HFF-Myc (cell line): ENCODE results near the gene IPO8.
"Not testable (repeated sequence)": the region's sequence is repeated elsewhere in the genome, so short reads cannot be mapped to it uniquely, and the experiment has no call there.

ENCODE experiments used
- DNase-seq: peaks from one replicate; pipeline ENCODE4 v3.0.0-alpha.2; 2011; ENCODE audit warnings: low read depth; ENCODE audit errors: extremely low read depth
- H3K4me3 ChIP-seq: replicated peaks from 2 replicates; pipeline ENCODE4 v1.5.1; 2011; ENCODE audit warnings: low read depth, mild to moderate bottlenecking, control low read depth, low read length
- TF ChIP-seq, protein P1 (sequence below): IDR thresholded peaks from 2 replicates; pipeline ENCODE4 v1.5.1; 2012; ENCODE audit warnings: mild to moderate bottlenecking, low read depth, low read length, control low read depth; ENCODE audit errors: missing control alignments

IPO8 gene

DNA sequence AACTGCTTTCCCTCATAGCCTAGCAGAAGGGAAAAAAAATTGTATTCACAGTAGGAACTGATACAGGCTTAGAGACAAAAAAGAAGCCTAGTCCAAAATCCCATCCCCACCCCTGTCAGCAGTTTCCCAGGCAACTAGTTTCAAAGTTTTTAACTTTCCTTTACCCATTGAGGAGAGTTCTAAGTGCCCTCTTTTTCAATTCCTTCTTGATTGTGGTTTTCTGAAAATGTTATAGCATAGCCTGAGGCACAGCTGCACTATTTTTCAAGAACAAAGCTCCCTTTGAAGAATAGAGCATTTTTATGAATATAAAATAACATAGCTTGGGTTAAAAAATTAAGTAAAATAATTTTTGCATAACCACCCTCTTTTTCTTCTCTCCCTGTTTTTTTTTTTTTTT, 81.6 kb downstream of the IPO8 start:
- H3K4me3 ChIP-seq, result no peak overlapping the region
- no peak for DNase-seq
- TF ChIP-seq, protein P1, sequence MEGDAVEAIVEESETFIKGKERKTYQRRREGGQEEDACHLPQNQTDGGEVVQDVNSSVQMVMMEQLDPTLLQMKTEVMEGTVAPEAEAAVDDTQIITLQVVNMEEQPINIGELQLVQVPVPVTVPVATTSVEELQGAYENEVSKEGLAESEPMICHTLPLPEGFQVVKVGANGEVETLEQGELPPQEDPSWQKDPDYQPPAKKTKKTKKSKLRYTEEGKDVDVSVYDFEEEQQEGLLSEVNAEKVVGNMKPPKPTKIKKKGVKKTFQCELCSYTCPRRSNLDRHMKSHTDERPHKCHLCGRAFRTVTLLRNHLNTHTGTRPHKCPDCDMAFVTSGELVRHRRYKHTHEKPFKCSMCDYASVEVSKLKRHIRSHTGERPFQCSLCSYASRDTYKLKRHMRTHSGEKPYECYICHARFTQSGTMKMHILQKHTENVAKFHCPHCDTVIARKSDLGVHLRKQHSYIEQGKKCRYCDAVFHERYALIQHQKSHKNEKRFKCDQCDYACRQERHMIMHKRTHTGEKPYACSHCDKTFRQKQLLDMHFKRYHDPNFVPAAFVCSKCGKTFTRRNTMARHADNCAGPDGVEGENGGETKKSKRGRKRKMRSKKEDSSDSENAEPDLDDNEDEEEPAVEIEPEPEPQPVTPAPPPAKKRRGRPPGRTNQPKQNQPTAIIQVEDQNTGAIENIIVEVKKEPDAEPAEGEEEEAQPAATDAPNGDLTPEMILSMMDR, result no peak

DNA sequence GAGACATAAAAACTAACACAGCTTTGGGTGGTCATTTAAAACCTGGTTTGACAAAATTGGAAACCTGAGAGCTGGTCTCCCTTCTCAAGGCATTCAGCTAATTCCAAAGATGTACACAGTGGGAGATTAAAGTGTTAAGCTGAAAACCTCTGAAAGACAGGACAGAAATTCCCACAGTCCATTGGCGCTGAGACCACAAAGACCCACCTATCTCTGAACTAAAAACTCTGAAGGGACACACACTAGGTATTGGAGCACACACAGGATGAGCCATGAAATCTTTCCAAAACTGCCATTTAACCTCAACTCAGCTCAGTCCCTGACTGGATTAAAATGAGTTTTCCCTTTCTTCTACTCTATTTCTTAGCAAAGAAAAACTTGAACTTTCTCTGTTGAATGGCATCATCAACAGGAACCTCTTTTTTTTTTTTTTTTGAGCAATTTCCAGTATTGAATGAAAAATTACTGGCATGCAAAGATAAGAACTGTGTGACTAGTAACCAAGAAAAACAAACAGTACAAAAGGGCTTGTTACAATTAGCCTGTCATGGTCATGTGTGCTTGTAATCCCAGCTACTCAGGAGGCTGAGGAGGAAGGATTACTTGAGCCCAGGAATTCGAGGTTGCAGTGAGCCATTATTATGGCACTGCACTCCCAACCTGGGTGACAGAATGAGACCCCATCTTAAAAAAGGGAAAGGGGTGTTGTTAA, 82.4 kb downstream of the IPO8 start:
- TF ChIP-seq, protein P1, result no peak
- no peak for DNase-seq

GRCh38 chr12:30610718-30611117, 85.0 kb downstream of the IPO8 start:
- TF ChIP-seq, protein P1, result no peak
- no peak overlapping the region for H3K4me3 ChIP-seq
- no peak for DNase-seq

More for the DNA sequence above, 82.4 kb downstream of the IPO8 start:
- H3K4me3 ChIP-seq, result no peak overlapping the region

GRCh38 chr12:30609819-30610218, 85.8 kb downstream of the IPO8 start:
- DNase-seq, H3K4me3 ChIP-seq: not testable (repeated sequence)

DNA sequence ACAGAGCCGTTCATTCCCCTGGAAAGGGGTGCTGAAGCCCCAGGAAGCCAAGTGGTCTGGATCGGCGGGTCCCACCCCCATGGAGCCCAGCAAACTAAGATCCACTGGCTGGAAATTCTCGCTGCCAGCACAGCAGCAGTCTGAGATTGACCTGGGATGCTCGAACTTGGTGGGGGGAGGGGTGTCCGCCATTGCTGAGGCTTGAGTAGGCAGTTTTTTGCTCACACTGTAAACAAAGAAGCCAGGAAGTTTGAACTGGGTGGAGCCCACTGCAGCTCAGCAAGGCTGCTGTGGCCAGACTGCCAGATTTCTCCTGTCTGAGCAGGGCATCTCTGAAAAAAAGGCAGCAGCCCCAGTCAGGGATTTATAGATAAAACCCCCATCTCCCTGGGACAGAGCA, 91.4 kb downstream of the IPO8 start:
- H3K4me3 ChIP-seq, result not testable (repeated sequence)

GRCh38 chr12:30603129-30603528, 92.5 kb downstream of the IPO8 start:
- no peak overlapping the region for H3K4me3 ChIP-seq
- no peak for DNase-seq
- TF ChIP-seq, protein P1, result no peak

More for the DNA sequence above, 91.4 kb downstream of the IPO8 start:
- DNase-seq, result not testable (repeated sequence)

DNA sequence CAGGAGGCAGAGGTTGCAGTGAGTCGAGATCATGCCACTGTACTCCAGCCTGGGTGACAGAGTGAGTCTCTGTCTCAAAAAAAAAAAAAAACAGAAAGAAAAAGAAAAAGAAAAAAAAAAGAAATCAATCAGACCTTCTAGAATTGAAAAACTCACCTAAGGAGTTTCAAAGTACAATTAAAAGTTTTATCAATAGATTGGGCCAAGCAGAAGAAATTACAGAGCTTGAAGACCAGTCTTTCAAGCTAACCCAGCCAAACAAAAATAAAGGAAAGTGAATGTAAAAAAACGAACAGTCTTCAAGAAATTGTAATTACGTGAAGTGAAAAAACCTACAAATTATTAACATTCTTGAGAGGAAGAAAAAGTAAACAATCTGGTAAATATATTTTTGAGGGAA, 93.0 kb downstream of the IPO8 start:
- no peak for DNase-seq
- TF ChIP-seq, protein P1, result no peak
- H3K4me3 ChIP-seq, result no peak overlapping the region

GRCh38 chr12:30599608-30600007, 96.1 kb downstream of the IPO8 start:
- DNase-seq, result no peak
- H3K4me3 ChIP-seq, result no peak overlapping the region
- TF ChIP-seq, protein P1, result no peak
